Prostate gland (tissue), 2 donors: Measurements from ENCODE around the gene PLCH1. TPM values are rescaled to one million over a fixed set of nuclear protein-coding genes. Genes with fewer than 3 reads are reported as not detected.

ENCODE experiments used
- DNase-seq: peaks from one replicate; pipeline ENCODE4 v3.0.0-alpha.2; 2019; ENCODE audit warnings: low spot score
- H3K27ac ChIP-seq, 2 donors: fragments of 200-600 bp; sonication (generic); 2 replicates each; pipeline ENCODE4 v1.5.1; 2017 to 2019
- H3K27me3 ChIP-seq: fragments of 200-600 bp; sonication (generic); replicated peaks from 2 replicates; pipeline ENCODE4 v1.5.1; 2019; ENCODE audit not compliant: insufficient read depth
- H3K36me3 ChIP-seq, 2 donors: fragments of 200-600 bp; sonication (generic); 1 replicate in 1 of 2; 2 replicates in 1 of 2; pipeline versions ENCODE4 v1.5.1 to v1.8.1; 2017 to 2019
- H3K4me1 ChIP-seq: fragments of 200-600 bp; sonication (generic); replicated peaks from 2 replicates; pipeline ENCODE4 v1.5.1; 2019
- H3K4me3 ChIP-seq, 2 donors: fragments of 200-600 bp; sonication (generic); 2 replicates each; pipeline ENCODE4 v1.5.1; 2017 to 2019
- H3K9me3 ChIP-seq: fragments of 200-600 bp; sonication (generic); 2 replicates; pipeline ENCODE4 v1.5.1; 2017
- POLR2A ChIP-seq: fragments of 450-650 bp; IDR thresholded peaks from one replicate; pipeline ENCODE4 v1.6.1; 2016; ENCODE audit warnings: antibody characterized with exemption, mild to moderate bottlenecking
- POLR2AphosphoS5 ChIP-seq: sonication (generic); formaldehyde crosslinking; IDR thresholded peaks from one replicate; pipeline ENCODE4 v1.6.1; 2017; ENCODE audit warnings: antibody characterized with exemption
- WGBS: methylation state at CpG from one replicate; pipeline ENCODE4 v1.1.5; 2018; 5-methylcytosine and 5-hydroxymethylcytosine counted together
- intact Hi-C: fragments of 100-400 bp; cut with DNase I; formaldehyde crosslinking; loops from one replicate; pipeline ENCODE4 v1.14.2; 2022
- total RNA-seq, 2 donors: library from RNA; depleted of rRNA; stranded (reverse); fragments of >200 nt; gene quantifications; one replicate each; pipeline ENCODE4 v1.1.0, GENCODE V29; 2016
- TF ChIP-seq, protein P1 (sequence below), 4 experiments: fragments of 200-600 bp in 2 of 4; fragments of 450-650 bp in 2 of 4; sonication (generic) in 2 of 4; IDR thresholded peaks; 1 replicate in 3 of 4; 2 replicates in 1 of 4; pipeline ENCODE4 v1.5.1; 2016 to 2019; ENCODE audit warnings: antibody characterized with exemption in 4 of 4, mild to moderate bottlenecking in 2 of 4, moderate library complexity in 2 of 4

Gene PLCH1
- total RNA-seq, 2 donors from 2014 or later = 0.64 to 12.2 TPM

- H3K4me3 ChIP-seq = no peak overlapping the region
- intact Hi-C loops = no loop called here
- H3K36me3 ChIP-seq = no peaks in the 10 kb centered on the region
- WGBS = 73% methylated on average over 6 of the region's 6 CpGs
- H3K27ac ChIP-seq = no peak overlapping the region
- no peaks in the 10 kb centered on the region for H3K4me1 ChIP-seq
- no peak for DNase-seq
- no peaks in the 10 kb centered on the region for H3K27me3 ChIP-seq
- no peaks in the 10 kb centered on the region for H3K9me3 ChIP-seq
- TF ChIP-seq, protein P1, sequence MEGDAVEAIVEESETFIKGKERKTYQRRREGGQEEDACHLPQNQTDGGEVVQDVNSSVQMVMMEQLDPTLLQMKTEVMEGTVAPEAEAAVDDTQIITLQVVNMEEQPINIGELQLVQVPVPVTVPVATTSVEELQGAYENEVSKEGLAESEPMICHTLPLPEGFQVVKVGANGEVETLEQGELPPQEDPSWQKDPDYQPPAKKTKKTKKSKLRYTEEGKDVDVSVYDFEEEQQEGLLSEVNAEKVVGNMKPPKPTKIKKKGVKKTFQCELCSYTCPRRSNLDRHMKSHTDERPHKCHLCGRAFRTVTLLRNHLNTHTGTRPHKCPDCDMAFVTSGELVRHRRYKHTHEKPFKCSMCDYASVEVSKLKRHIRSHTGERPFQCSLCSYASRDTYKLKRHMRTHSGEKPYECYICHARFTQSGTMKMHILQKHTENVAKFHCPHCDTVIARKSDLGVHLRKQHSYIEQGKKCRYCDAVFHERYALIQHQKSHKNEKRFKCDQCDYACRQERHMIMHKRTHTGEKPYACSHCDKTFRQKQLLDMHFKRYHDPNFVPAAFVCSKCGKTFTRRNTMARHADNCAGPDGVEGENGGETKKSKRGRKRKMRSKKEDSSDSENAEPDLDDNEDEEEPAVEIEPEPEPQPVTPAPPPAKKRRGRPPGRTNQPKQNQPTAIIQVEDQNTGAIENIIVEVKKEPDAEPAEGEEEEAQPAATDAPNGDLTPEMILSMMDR (IDR thresholded peaks at IDR 0.05) = no peak
- TF ChIP-seq POLR2AphosphoS5 = no peak
- TF ChIP-seq POLR2A = no peak
Observed at GRCh38 chr3:155423526-155424322, 321.1 kb downstream of the PLCH1 start.

GRCh38 chr3:155420881-155421486 is 323.9 kb downstream of the PLCH1 start:
- Histone ChIP-seq H3K36me3 (no peaks in the 10 kb centered on the region), H3K4me3 (no peak overlapping the region), H3K4me1 (no peaks in the 10 kb centered on the region), H3K9me3 (no peaks in the 10 kb centered on the region), H3K27me3 (no peaks in the 10 kb centered on the region), H3K27ac (no peak overlapping the region)
- WGBS = 70% methylated on average over 1 of the region's 1 CpG
- no peak for TF ChIP-seq POLR2A
- TF ChIP-seq, protein P1 (IDR thresholded peaks at IDR 0.05) = no peak
- no peak for DNase-seq
- intact Hi-C loops = no loop called here

DNA sequence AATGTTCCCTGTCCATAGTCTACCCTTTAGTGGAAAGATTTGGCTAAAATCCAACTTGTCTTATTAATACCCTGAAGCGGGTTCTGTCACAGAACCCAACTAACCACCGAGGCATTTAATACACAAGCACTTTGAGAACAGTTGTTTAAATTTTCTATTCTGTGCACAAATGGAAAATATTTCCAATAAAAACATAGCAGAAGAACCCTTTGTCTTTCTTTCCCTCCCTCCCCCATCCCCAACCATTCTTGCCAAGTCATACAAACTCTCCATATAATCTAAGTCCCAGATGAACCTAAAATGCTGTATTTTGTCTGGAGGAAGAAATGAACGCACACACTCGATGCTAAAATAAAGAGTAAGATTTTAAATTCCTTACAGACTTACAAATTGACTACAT is 324.5 kb downstream of the PLCH1 start:
- Histone ChIP-seq H3K36me3 (no peaks in the 10 kb centered on the region), H3K4me1 (no peaks in the 10 kb centered on the region), H3K27me3 (no peaks in the 10 kb centered on the region), H3K9me3 (no peaks in the 10 kb centered on the region), H3K27ac (no peak overlapping the region), H3K4me3 (no peak overlapping the region)
- DNase-seq = no peak
- TF ChIP-seq POLR2AphosphoS5 (no peak), POLR2A (no peak)
- TF ChIP-seq, protein P1 (IDR thresholded peaks at IDR 0.05) = no peak
- intact Hi-C loops = no loop called here
- 56% methylated on average over 4 of the region's 4 CpGs for WGBS

GRCh38 chr3:155418407-155418806 is 326.5 kb downstream of the PLCH1 start:
- Histone ChIP-seq H3K9me3 (no peaks in the 10 kb centered on the region), H3K27me3 (no peaks in the 10 kb centered on the region), H3K27ac (no peak overlapping the region), H3K36me3 (no peaks in the 10 kb centered on the region), H3K4me3 (no peak overlapping the region), H3K4me1 (no peaks in the 10 kb centered on the region)
- TF ChIP-seq POLR2A (no peak), POLR2AphosphoS5 (no peak)
- TF ChIP-seq, protein P1 (IDR thresholded peaks at IDR 0.05) = no peak
- WGBS = 25% methylated on average over 2 of the region's 2 CpGs
- intact Hi-C loops = no loop called here
- no peak for DNase-seq

DNA sequence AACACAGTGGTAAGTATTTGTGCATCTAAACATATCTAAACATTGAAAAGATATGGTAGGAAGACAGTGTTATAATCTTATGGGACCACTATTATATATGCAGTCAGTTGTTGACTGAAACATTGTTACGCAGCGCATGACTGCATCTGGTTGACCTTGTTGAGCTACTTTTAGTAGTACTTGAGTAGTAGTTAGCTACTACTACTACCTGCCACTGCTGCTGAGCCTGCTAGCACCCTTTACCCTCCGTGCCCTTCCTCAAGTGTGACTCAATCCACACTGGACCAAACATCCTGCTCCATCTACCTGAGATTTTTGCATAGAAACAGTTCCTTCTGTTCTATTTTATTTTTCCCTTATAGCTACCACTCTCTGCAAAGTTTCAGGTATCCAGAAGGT is 327.8 kb downstream of the PLCH1 start:
- TF ChIP-seq, protein P1 (IDR thresholded peaks at IDR 0.05) = no peak
- TF ChIP-seq POLR2AphosphoS5 (no peak), POLR2A (no peak)
- intact Hi-C loops = no loop called here
- no peak for DNase-seq
- Histone ChIP-seq H3K9me3 (no peaks in the 10 kb centered on the region), H3K27me3 (no peaks in the 10 kb centered on the region), H3K4me3 (no peak overlapping the region), H3K4me1 (no peaks in the 10 kb centered on the region), H3K27ac (no peak overlapping the region), H3K36me3 (no peaks in the 10 kb centered on the region)
- WGBS = 73% methylated on average over 3 of the region's 3 CpGs
